Keratinocyte (primary cell): ENCODE results near the gene DACT3. TPM values are rescaled to one million over a fixed set of nuclear protein-coding genes. Genes with fewer than 3 reads are reported as not detected.

ENCODE experiments used
- DNase-seq: peaks from one replicate; pipeline ENCODE4 v3.0.0-alpha.2; 2011; ENCODE audit warnings: low read depth, missing footprints, low spot score
- FAIRE-seq: peaks from 2 replicates; lab custom pipeline; 2011; peaks lifted over from hg19 to GRCh38; lab: Jason Lieb, UNC
- H2AFZ ChIP-seq: 2 replicates; pipeline ENCODE4 v1.6.0; 2012; ENCODE audit warnings: low read length, control low read depth, inconsistent platforms; ENCODE audit not compliant: control insufficient read depth
- H3K27ac ChIP-seq: 2 replicates; pipeline ENCODE4 v1.5.1; 2011; ENCODE audit warnings: low read length; ENCODE audit not compliant: control insufficient read depth, insufficient read depth
- H3K27me3 ChIP-seq: 3 replicates; pipeline ENCODE4 v1.6.0; 2011; ENCODE audit warnings: low read length; ENCODE audit not compliant: control insufficient read depth, insufficient read depth; ENCODE audit errors: extremely low read depth
- H3K36me3 ChIP-seq, 2 experiments: 2 replicates in 1 of 2; 3 replicates in 1 of 2; pipeline ENCODE4 v1.5.1; 2011; ENCODE audit warnings: low read length in 2 of 2, mild to moderate bottlenecking in 1 of 2; ENCODE audit not compliant: control insufficient read depth in 2 of 2, insufficient read depth in 2 of 2; ENCODE audit errors: extremely low read depth in 1 of 2
- H3K4me1 ChIP-seq: 3 replicates; pipeline ENCODE4 v1.5.1; 2011; ENCODE audit warnings: low read length; ENCODE audit not compliant: control insufficient read depth, insufficient read depth; ENCODE audit errors: extremely low read depth
- H3K4me2 ChIP-seq: 3 replicates; pipeline ENCODE4 v1.6.0; 2011; ENCODE audit warnings: low read depth, low read length; ENCODE audit not compliant: control insufficient read depth, insufficient read depth; ENCODE audit errors: extremely low read depth
- H3K4me3 ChIP-seq, 3 experiments: fragments of 200-600 bp in 1 of 3; sonication (generic) in 1 of 3; 2 replicates in 2 of 3; 3 replicates in 1 of 3; pipeline ENCODE4 v1.5.1; 2011 to 2016; ENCODE audit warnings: low read length in 3 of 3, mild to moderate bottlenecking in 3 of 3, control low read depth in 2 of 3, inconsistent platforms in 1 of 3, low read depth in 1 of 3, mixed read lengths in 1 of 3, mixed run types in 1 of 3, moderate library complexity in 1 of 3; ENCODE audit not compliant: control insufficient read depth in 2 of 3, insufficient read depth in 2 of 3; ENCODE audit errors: extremely low read depth in 1 of 3
- H3K79me2 ChIP-seq: 2 replicates; pipeline ENCODE4 v1.6.0; 2012; ENCODE audit warnings: low read length; ENCODE audit not compliant: control insufficient read depth, insufficient read depth
- H3K9ac ChIP-seq: 3 replicates; pipeline ENCODE4 v1.6.0; 2011; ENCODE audit warnings: low read length; ENCODE audit not compliant: control insufficient read depth, insufficient read depth; ENCODE audit errors: extremely low read depth
- H3K9me1 ChIP-seq: 3 replicates; pipeline ENCODE4 v1.6.0; 2011; ENCODE audit warnings: low read length; ENCODE audit not compliant: control insufficient read depth, insufficient read depth; ENCODE audit errors: extremely low read depth
- H3K9me3 ChIP-seq: 2 replicates; pipeline ENCODE4 v1.5.1; 2012; ENCODE audit warnings: low read depth, low read length; ENCODE audit not compliant: control insufficient read depth
- H4K20me1 ChIP-seq: 3 replicates; pipeline ENCODE4 v1.6.0; 2011; ENCODE audit warnings: low read length; ENCODE audit not compliant: control insufficient read depth, insufficient read depth; ENCODE audit errors: extremely low read depth
- EZH2 ChIP-seq: IDR thresholded peaks from one replicate; pipeline ENCODE4 v1.6.1; 2012; ENCODE audit warnings: inconsistent platforms, mild to moderate bottlenecking, low read length, moderate library complexity
- dilution Hi-C: fragments of 300-500 bp; cut with MboI; formaldehyde crosslinking; loops from one replicate; pipeline ENCODE4 v1.7.0; 2020; ENCODE audit warnings: low sequenced_read_pairs; ENCODE audit not compliant: extremely low pct_ligation_motif_present
- polyA plus RNA-seq, 5 experiments: library from polyadenylated mRNA; depleted of rRNA in 3 of 5; stranded (reverse) in 3 of 5; stranded (forward) in 1 of 5; unstranded in 1 of 5; fragments of >200 nt; gene quantifications; 1 replicate in 1 of 5; 2 replicates in 3 of 5; 3 replicates in 1 of 5; pipeline versions ENCODE4 v1.2.1 to v1.2.3, GENCODE V29; 2011 to 2012; ENCODE audit warnings: missing spikeins in 2 of 5, low read depth in 1 of 5, low replicate concordance in 1 of 5
- TF ChIP-seq, protein P1 (sequence below), 3 experiments: IDR thresholded peaks in 1 of 3; conservative IDR thresholded peaks in 1 of 3; optimal IDR thresholded peaks in 1 of 3; 2 replicates in 2 of 3; 3 replicates in 1 of 3; pipeline versions ENCODE3 to v1.5.1; 2011; ENCODE audit warnings: low read length in 3 of 3, mild to moderate bottlenecking in 3 of 3, moderate library complexity in 2 of 3, control low read depth in 1 of 3, inconsistent platforms in 1 of 3; ENCODE audit not compliant: insufficient read depth in 2 of 3; ENCODE audit errors: extremely low read depth in 1 of 3

The DACT3 gene
- polyA plus RNA-seq, 1 donor (not counting 4 experiments of a cell fraction or from before 2014, with no cell fraction given): 0.04 TPM

DNA sequence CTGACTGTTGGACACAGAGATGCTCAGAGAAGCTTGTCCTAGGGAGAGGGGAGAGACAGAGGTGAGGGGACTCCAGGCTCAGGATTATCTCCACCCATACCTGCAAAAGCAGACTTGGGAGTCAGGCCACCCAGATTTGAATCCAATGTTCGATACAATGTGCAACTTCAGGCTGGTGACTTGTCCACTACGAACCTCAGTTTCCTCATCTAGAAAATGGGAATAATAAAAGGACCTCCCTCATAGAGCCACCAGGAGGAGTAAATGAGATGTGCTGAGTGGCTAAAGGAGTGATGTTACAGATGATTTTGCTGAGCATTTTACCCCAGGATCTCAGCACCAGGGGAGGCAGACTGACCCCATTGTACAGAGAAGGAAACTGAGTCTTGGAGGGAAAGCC lies 31.0 kb upstream of the DACT3 start:
- H3K4me1 ChIP-seq: no peaks in the 10 kb centered on the region
- H3K4me2 ChIP-seq: no peak overlapping the region
- H2AFZ ChIP-seq: no peak overlapping the region
- H3K9me1 ChIP-seq: no peaks in the 10 kb centered on the region
- H3K27me3 ChIP-seq: no peaks in the 10 kb centered on the region
- no peaks in the 10 kb centered on the region for H3K9me3 ChIP-seq
- H4K20me1 ChIP-seq: peaks cover 8% of the 10 kb centered on the region
- DNase-seq: no peak
- H3K27ac ChIP-seq: no peak overlapping the region
- H3K9ac ChIP-seq: no peak overlapping the region
- peaks cover 50 to 58% of the 10 kb centered on the region in 2 experiments for H3K36me3 ChIP-seq
- no peak overlapping the region for H3K4me3 ChIP-seq
- TF ChIP-seq EZH2: no peak
- TF ChIP-seq, protein P1, sequence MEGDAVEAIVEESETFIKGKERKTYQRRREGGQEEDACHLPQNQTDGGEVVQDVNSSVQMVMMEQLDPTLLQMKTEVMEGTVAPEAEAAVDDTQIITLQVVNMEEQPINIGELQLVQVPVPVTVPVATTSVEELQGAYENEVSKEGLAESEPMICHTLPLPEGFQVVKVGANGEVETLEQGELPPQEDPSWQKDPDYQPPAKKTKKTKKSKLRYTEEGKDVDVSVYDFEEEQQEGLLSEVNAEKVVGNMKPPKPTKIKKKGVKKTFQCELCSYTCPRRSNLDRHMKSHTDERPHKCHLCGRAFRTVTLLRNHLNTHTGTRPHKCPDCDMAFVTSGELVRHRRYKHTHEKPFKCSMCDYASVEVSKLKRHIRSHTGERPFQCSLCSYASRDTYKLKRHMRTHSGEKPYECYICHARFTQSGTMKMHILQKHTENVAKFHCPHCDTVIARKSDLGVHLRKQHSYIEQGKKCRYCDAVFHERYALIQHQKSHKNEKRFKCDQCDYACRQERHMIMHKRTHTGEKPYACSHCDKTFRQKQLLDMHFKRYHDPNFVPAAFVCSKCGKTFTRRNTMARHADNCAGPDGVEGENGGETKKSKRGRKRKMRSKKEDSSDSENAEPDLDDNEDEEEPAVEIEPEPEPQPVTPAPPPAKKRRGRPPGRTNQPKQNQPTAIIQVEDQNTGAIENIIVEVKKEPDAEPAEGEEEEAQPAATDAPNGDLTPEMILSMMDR (optimal IDR thresholded peaks at IDR 0.05 in 1 of 3, IDR thresholded peaks at IDR 0.05 in 1 of 3, conservative IDR thresholded peaks at IDR 0.05 in 1 of 3; ENCODE audit: extremely low read depth in 1 of 3, insufficient read depth in 2 of 3, low read length in 3 of 3): no peak
- H3K79me2 ChIP-seq: no peaks in the 10 kb centered on the region
- dilution Hi-C loops: no loop called here
- no peak for FAIRE-seq

DNA sequence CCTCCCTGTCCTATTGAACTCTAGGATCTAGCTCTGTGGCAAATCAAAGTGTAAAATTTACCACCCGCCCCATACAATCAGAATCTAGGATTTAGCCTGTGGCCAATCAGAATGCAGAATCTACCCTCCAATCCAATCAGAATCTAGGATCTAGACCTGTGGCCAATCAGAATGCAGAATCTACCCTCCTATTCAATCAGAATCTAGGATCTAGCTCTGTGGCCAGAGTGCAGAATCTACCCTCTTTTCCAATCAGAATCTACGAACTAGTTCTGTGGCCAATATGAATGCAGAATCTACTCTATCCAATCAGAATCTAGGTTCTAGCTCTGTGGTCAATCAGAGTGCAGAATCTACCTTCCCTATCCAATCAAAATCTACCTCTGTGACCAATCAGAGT lies 30.1 kb upstream of the DACT3 start:
- Histone ChIP-seq H3K27me3 (no peaks in the 10 kb centered on the region), H2AFZ (no peak overlapping the region), H3K9me3 (no peaks in the 10 kb centered on the region), H4K20me1 (peaks cover 8% of the 10 kb centered on the region), H3K9me1 (no peaks in the 10 kb centered on the region), H3K4me2 (no peak overlapping the region), H3K79me2 (no peaks in the 10 kb centered on the region), H3K4me1 (no peaks in the 10 kb centered on the region), H3K4me3 (no peak overlapping the region), H3K27ac (no peak overlapping the region), H3K9ac (no peak overlapping the region), H3K36me3 (peaks cover 49 to 59% of the 10 kb centered on the region in 2 experiments)
- dilution Hi-C loops: no loop called here
- DNase-seq (no peak), FAIRE-seq (no peak)
- TF ChIP-seq, protein P1 (optimal IDR thresholded peaks at IDR 0.05 in 1 of 3, IDR thresholded peaks at IDR 0.05 in 1 of 3, conservative IDR thresholded peaks at IDR 0.05 in 1 of 3; ENCODE audit: extremely low read depth in 1 of 3, insufficient read depth in 2 of 3, low read length in 3 of 3): no peak
- no peak for TF ChIP-seq EZH2
